ENCODE results near the gene RPS6KC1. TPM values are rescaled to one million over a fixed set of nuclear protein-coding genes. Genes with fewer than 3 reads are reported as not detected.

RPS6KC1 gene
- total RNA-seq, 1 donor, result 35.1 TPM

- H3K27me3 ChIP-seq (ENCODE audit: insufficient read depth, low read length), result no peaks in the 10 kb centered on the region
- no peak for TF ChIP-seq CTCF (IDR thresholded peaks at IDR 0.05; ENCODE audit: extremely low read depth, low read depth, low read length)
- peaks cover 17% of the 10 kb centered on the region for H3K79me2 ChIP-seq (ENCODE audit: insufficient read depth, low read length)
- no peak overlapping the region for H3K4me3 ChIP-seq (ENCODE audit: insufficient read depth, low read length)
- no peak for DNase-seq (ENCODE audit: insufficient read length, low spot score, missing footprints)
- H3K27ac ChIP-seq (ENCODE audit: low read depth, low read length), result peak overlapping the region; percentile 2
- H4K20me1 ChIP-seq (ENCODE audit: insufficient read depth, low read length), result peaks cover 6% of the 10 kb centered on the region
- H3K4me2 ChIP-seq (ENCODE audit: insufficient read depth, low read length), result no peak overlapping the region
- H2AFZ ChIP-seq (ENCODE audit: low read length), result no peak overlapping the region
- no peaks in the 10 kb centered on the region for H3K9me3 ChIP-seq (ENCODE audit: low read depth, low read length)
- H3K4me1 ChIP-seq (ENCODE audit: insufficient read depth, low read length), result peaks cover 31% of the 10 kb centered on the region
- H3K36me3 ChIP-seq (ENCODE audit: insufficient read depth, low read length), result no peaks in the 10 kb centered on the region
These were observed 69.9 kb downstream of the RPS6KC1 start for GRCh38 chr1:213120961-213121360.

GRCh38 chr1:213122514-213122929 is 71.5 kb downstream of the RPS6KC1 start:
- H3K9me3 ChIP-seq (ENCODE audit: low read depth, low read length), result no peaks in the 10 kb centered on the region
- H3K4me2 ChIP-seq (ENCODE audit: insufficient read depth, low read length), result no peak overlapping the region
- no peaks in the 10 kb centered on the region for H3K36me3 ChIP-seq (ENCODE audit: insufficient read depth, low read length)
- H4K20me1 ChIP-seq (ENCODE audit: insufficient read depth, low read length), result peaks cover 6% of the 10 kb centered on the region
- peak; percentile 53 for TF ChIP-seq CTCF (IDR thresholded peaks at IDR 0.05; ENCODE audit: extremely low read depth, low read depth, low read length)
- no peak for DNase-seq (ENCODE audit: insufficient read length, low spot score, missing footprints)
- peaks cover 41% of the 10 kb centered on the region for H3K4me1 ChIP-seq (ENCODE audit: insufficient read depth, low read length)
- H3K4me3 ChIP-seq (ENCODE audit: insufficient read depth, low read length), result no peak overlapping the region
- no peak overlapping the region for H2AFZ ChIP-seq (ENCODE audit: low read length)
- H3K27me3 ChIP-seq (ENCODE audit: insufficient read depth, low read length), result no peaks in the 10 kb centered on the region
- peaks cover 17% of the 10 kb centered on the region for H3K79me2 ChIP-seq (ENCODE audit: insufficient read depth, low read length)
- H3K27ac ChIP-seq (ENCODE audit: low read depth, low read length), result no peak overlapping the region

- no peak overlapping the region for H2AFZ ChIP-seq (ENCODE audit: low read length)
- peaks cover 17% of the 10 kb centered on the region for H3K79me2 ChIP-seq (ENCODE audit: insufficient read depth, low read length)
- no peaks in the 10 kb centered on the region for H3K36me3 ChIP-seq (ENCODE audit: insufficient read depth, low read length)
- peak overlapping the region; percentile 18 for H3K4me2 ChIP-seq (ENCODE audit: insufficient read depth, low read length)
- no peaks in the 10 kb centered on the region for H3K27me3 ChIP-seq (ENCODE audit: insufficient read depth, low read length)
- no peaks in the 10 kb centered on the region for H3K9me3 ChIP-seq (ENCODE audit: low read depth, low read length)
- DNase-seq (ENCODE audit: insufficient read length, low spot score, missing footprints), result no peak
- peaks cover 42% of the 10 kb centered on the region for H3K4me1 ChIP-seq (ENCODE audit: insufficient read depth, low read length)
- no peak overlapping the region for H3K4me3 ChIP-seq (ENCODE audit: insufficient read depth, low read length)
- no peak for TF ChIP-seq CTCF (IDR thresholded peaks at IDR 0.05; ENCODE audit: extremely low read depth, low read depth, low read length)
- H4K20me1 ChIP-seq (ENCODE audit: insufficient read depth, low read length), result peaks cover 6% of the 10 kb centered on the region
- peak overlapping the region; percentile 10 for H3K27ac ChIP-seq (ENCODE audit: low read depth, low read length)
These were observed 72.0 kb downstream of the RPS6KC1 start for GRCh38 chr1:213123087-213123486.

GRCh38 chr1:213123536-213123935 is 72.5 kb downstream of the RPS6KC1 start:
- Histone ChIP-seq H3K27ac (ENCODE audit: low read depth, low read length) (peak overlapping the region; percentile 10), H3K27me3 (ENCODE audit: insufficient read depth, low read length) (no peaks in the 10 kb centered on the region), H4K20me1 (ENCODE audit: insufficient read depth, low read length) (peaks cover 6% of the 10 kb centered on the region), H3K36me3 (ENCODE audit: insufficient read depth, low read length) (no peaks in the 10 kb centered on the region), H3K4me3 (ENCODE audit: insufficient read depth, low read length) (no peak overlapping the region), H3K9me3 (ENCODE audit: low read depth, low read length) (no peaks in the 10 kb centered on the region), H2AFZ (ENCODE audit: low read length) (no peak overlapping the region), H3K4me2 (ENCODE audit: insufficient read depth, low read length) (peak overlapping the region; percentile 18), H3K4me1 (ENCODE audit: insufficient read depth, low read length) (peaks cover 42% of the 10 kb centered on the region), H3K79me2 (ENCODE audit: insufficient read depth, low read length) (peaks cover 17% of the 10 kb centered on the region)
- TF ChIP-seq CTCF (IDR thresholded peaks at IDR 0.05; ENCODE audit: extremely low read depth, low read depth, low read length), result no peak
- no peak for DNase-seq (ENCODE audit: insufficient read length, low spot score, missing footprints)

All from osteoblast (primary cell).